NB4 (cell line): Measurements from ENCODE around the gene ROMO1.
A peak's percentile ranks its signal among the peaks of the same experiment; 100 is the strongest.

Source experiments
- POLR2A ChIP-seq: IDR thresholded peaks from 2 replicates; pipeline ENCODE4 v1.6.1; 2011; ENCODE audit warnings: mild to moderate bottlenecking; ENCODE audit not compliant: insufficient read length; ENCODE audit errors: extremely low read depth
- TF ChIP-seq, protein P1 (sequence below): IDR thresholded peaks from one replicate; pipeline ENCODE4 v1.5.1; 2012; ENCODE audit warnings: low read depth, low read length
- TF ChIP-seq, protein P2 (sequence below): IDR thresholded peaks from 2 replicates; pipeline ENCODE4 v1.6.1; 2011; ENCODE audit warnings: low read depth, low read length

DNA sequence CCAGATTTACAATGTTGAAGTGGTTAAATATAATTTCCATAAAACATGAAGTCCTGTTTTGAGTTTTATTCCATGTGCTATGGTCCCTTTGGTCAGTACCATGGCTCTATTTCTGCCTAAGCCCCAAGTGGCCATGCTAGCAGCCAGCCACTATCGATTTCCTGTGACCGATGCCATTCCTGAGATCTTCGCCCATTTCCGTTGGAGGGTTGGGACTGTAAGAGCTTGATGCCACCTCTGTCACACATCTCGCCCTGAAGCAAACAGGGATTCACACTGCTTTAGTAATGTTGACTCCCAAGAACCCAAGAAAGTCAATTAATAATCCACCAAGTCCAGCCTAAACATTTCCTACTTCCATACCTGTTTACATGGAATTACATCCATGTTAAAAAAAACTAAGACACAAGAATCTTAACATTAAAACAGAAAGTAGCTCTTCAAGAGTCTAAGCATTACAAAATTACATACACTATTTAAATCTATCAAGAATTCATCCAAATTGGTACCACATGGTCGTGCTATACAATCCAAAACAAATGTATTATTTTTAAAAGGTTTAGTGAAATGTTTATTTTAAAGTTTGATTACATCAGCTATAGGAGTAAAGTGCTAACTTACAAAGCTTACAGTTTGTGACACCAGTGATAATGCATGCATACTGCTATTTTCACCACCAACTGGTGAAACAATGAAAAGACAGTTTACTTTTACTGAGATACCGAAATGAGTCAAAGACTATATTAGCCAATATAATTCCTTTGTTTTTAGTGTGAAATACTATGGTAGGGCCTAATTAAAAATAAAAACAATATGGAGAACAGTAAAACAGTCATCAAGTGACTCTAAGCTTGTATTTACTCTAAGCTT is 40.3 kb downstream of the ROMO1 start:
- TF ChIP-seq, protein P1, sequence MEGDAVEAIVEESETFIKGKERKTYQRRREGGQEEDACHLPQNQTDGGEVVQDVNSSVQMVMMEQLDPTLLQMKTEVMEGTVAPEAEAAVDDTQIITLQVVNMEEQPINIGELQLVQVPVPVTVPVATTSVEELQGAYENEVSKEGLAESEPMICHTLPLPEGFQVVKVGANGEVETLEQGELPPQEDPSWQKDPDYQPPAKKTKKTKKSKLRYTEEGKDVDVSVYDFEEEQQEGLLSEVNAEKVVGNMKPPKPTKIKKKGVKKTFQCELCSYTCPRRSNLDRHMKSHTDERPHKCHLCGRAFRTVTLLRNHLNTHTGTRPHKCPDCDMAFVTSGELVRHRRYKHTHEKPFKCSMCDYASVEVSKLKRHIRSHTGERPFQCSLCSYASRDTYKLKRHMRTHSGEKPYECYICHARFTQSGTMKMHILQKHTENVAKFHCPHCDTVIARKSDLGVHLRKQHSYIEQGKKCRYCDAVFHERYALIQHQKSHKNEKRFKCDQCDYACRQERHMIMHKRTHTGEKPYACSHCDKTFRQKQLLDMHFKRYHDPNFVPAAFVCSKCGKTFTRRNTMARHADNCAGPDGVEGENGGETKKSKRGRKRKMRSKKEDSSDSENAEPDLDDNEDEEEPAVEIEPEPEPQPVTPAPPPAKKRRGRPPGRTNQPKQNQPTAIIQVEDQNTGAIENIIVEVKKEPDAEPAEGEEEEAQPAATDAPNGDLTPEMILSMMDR = no peak
- TF ChIP-seq POLR2A = no peak
- TF ChIP-seq, protein P2, sequence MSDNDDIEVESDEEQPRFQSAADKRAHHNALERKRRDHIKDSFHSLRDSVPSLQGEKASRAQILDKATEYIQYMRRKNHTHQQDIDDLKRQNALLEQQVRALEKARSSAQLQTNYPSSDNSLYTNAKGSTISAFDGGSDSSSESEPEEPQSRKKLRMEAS = peak; percentile 12; the same call in 1 of the 2 replicates
